Stimulated activated CD8-positive, alpha-beta memory T cell treated with anti-CD3 and anti-CD28 coated beads, Interleukin-15, amount 100 ng/mL, for 24 hours (primary cell): ENCODE data around the gene ADRM1.

Experiments used
- DNase-seq: peaks from one replicate; pipeline ENCODE4 v3.0.0-alpha.2; 2020; ENCODE audit warnings: low read depth

The ADRM1 gene

GRCh38 chr20:62339647-62340062 lies 36.9 kb downstream of the ADRM1 start:
- no peak for DNase-seq

GRCh38 chr20:62342910-62343309 lies 40.1 kb downstream of the ADRM1 start:
- no peak for DNase-seq

GRCh38 chr20:62344092-62344491 lies 41.3 kb downstream of the ADRM1 start:
- no peak for DNase-seq

GRCh38 chr20:62344782-62345181 lies 42.0 kb downstream of the ADRM1 start:
- no peak for DNase-seq

GRCh38 chr20:62345681-62346370 lies 43.0 kb downstream of the ADRM1 start:
- no peak for DNase-seq

- DNase-seq: no peak
Measured at GRCh38 chr20:62346398-62347150, 43.8 kb downstream of the ADRM1 start.

- DNase-seq: no peak
Measured at GRCh38 chr20:62347151-62347404, 44.3 kb downstream of the ADRM1 start.

- DNase-seq: no peak
Measured at GRCh38 chr20:62347445-62347844, 44.6 kb downstream of the ADRM1 start.

- DNase-seq: no peak
Measured at GRCh38 chr20:62348604-62349003, 45.8 kb downstream of the ADRM1 start.

- DNase-seq: no peak
Measured at GRCh38 chr20:62349556-62350097, 46.8 kb downstream of the ADRM1 start.

GRCh38 chr20:62350098-62350628 lies 47.4 kb downstream of the ADRM1 start:
- no peak for DNase-seq

- DNase-seq: no peak
Measured at GRCh38 chr20:62350629-62351422, 48.0 kb downstream of the ADRM1 start.

GRCh38 chr20:62351469-62352401 lies 48.9 kb downstream of the ADRM1 start:
- DNase-seq: no peak

- no peak for DNase-seq
Measured at GRCh38 chr20:62352402-62353288, 49.8 kb downstream of the ADRM1 start.

- no peak for DNase-seq
Measured at GRCh38 chr20:62353289-62354030, 50.7 kb downstream of the ADRM1 start.

GRCh38 chr20:62354031-62354808 lies 51.4 kb downstream of the ADRM1 start:
- DNase-seq: no peak

GRCh38 chr20:62354811-62355341 lies 52.1 kb downstream of the ADRM1 start:
- DNase-seq: no peak

GRCh38 chr20:62355516-62355877 lies 52.7 kb downstream of the ADRM1 start:
- no peak for DNase-seq
